HEK293 (cell line): ENCODE measurements around the gene CXXC5.

Experiments used
- CTCF ChIA-PET: fragments of 350-600 bp; formaldehyde crosslinking; extraction: SDS; loops from one replicate; lab custom pipeline; 2021; ENCODE audit warnings: antibody characterized with exemption; lab: Yijun Ruan, JAX
- POLR2A ChIA-PET: fragments of 300-600 bp; formaldehyde crosslinking; extraction: SDS; loops from one replicate; lab custom pipeline; 2020; ENCODE audit warnings: antibody characterized with exemption, inconsistent platforms; lab: Yijun Ruan, JAX
- H3K27ac ChIP-seq: fragments of 200-500 bp; sonication (Bioruptor generic); 2 replicates; pipeline ENCODE4 v1.5.1; 2014; ENCODE audit warnings: low read depth, low read length, control low read depth, inconsistent platforms; ENCODE audit errors: extremely low read depth
- H3K36me3 ChIP-seq, 2 experiments: fragments of 200-500 bp in 1 of 2; sonication (Bioruptor generic) in 1 of 2; 1 replicate in 1 of 2; 2 replicates in 1 of 2; pipeline ENCODE4 v1.5.1; 2014 to 2017; ENCODE audit warnings: inconsistent platforms in 2 of 2, low read length in 2 of 2; ENCODE audit not compliant: control insufficient read depth in 2 of 2, insufficient read depth in 1 of 2
- H3K4me1 ChIP-seq: fragments of 200-500 bp; sonication (Bioruptor generic); 2 replicates; pipeline ENCODE4 v1.5.1; 2014; ENCODE audit warnings: mild to moderate bottlenecking, low read length, inconsistent platforms; ENCODE audit not compliant: control insufficient read depth, insufficient read depth
- H3K4me3 ChIP-seq: 2 replicates; pipeline ENCODE4 v1.5.1; 2011; ENCODE audit warnings: low read depth, mild to moderate bottlenecking, control low read depth, low read length, moderate library complexity
- H3K9me3 ChIP-seq: fragments of 200-500 bp; sonication (Bioruptor generic); 2 replicates; pipeline ENCODE4 v1.5.1; 2014; ENCODE audit warnings: low read depth, low read length, inconsistent platforms; ENCODE audit not compliant: control insufficient read depth, insufficient read depth
- SP2 ChIP-seq: fragments of 450-650 bp; formaldehyde crosslinking; IDR thresholded peaks from 2 replicates; pipeline ENCODE4 v1.5.1; 2016; ENCODE audit warnings: missing biosample characterization, missing genetic modification characterization
- SP3 ChIP-seq: fragments of 450-650 bp; formaldehyde crosslinking; IDR thresholded peaks from 2 replicates; pipeline ENCODE4 v1.5.1; 2016; ENCODE audit warnings: missing biosample characterization, missing genetic modification characterization
- ZBTB26 ChIP-seq: fragments of 450-650 bp; formaldehyde crosslinking; optimal IDR thresholded peaks from 2 replicates; pipeline ENCODE3; 2016; ENCODE audit warnings: missing biosample characterization, mild to moderate bottlenecking, missing genetic modification characterization
- ZIC2 ChIP-seq: fragments of 450-650 bp; formaldehyde crosslinking; IDR thresholded peaks from 2 replicates; pipeline ENCODE4 v1.5.1; 2016; ENCODE audit warnings: missing biosample characterization, missing genetic modification characterization
- ZNF239 ChIP-seq: fragments of 450-650 bp; formaldehyde crosslinking; IDR thresholded peaks from 2 replicates; pipeline ENCODE4 v1.5.1; 2016; ENCODE audit warnings: missing biosample characterization, missing genetic modification characterization
- ZNF350 ChIP-seq: fragments of 450-650 bp; formaldehyde crosslinking; IDR thresholded peaks from 2 replicates; pipeline ENCODE4 v1.5.0; 2017; ENCODE audit warnings: missing biosample characterization, mild to moderate bottlenecking, missing genetic modification characterization
- ZNF391 ChIP-seq: fragments of 450-650 bp; formaldehyde crosslinking; IDR thresholded peaks from 2 replicates; pipeline ENCODE4 v1.5.1; 2016; ENCODE audit warnings: low read depth, missing biosample characterization, missing genetic modification characterization, borderline replicate concordance
- ZNF623 ChIP-seq: fragments of 450-650 bp; formaldehyde crosslinking; IDR thresholded peaks from 2 replicates; pipeline ENCODE4 v1.5.1; 2016; ENCODE audit warnings: missing biosample characterization, missing genetic modification characterization
- ZNF624 ChIP-seq: fragments of 450-650 bp; formaldehyde crosslinking; IDR thresholded peaks from 2 replicates; pipeline ENCODE4 v1.5.1; 2017; ENCODE audit warnings: missing biosample characterization, missing genetic modification characterization
- ZNF677 ChIP-seq: fragments of 450-650 bp; IDR thresholded peaks from 2 replicates; pipeline ENCODE4 v1.5.0; 2018; ENCODE audit warnings: missing biosample characterization, mild to moderate bottlenecking, missing genetic modification characterization, moderate library complexity
- ZNF777 ChIP-seq: fragments of 450-650 bp; formaldehyde crosslinking; IDR thresholded peaks from 2 replicates; pipeline ENCODE4 v1.5.1; 2017; ENCODE audit warnings: missing biosample characterization, missing genetic modification characterization, borderline replicate concordance
- ZSCAN16 ChIP-seq: fragments of 450-650 bp; formaldehyde crosslinking; IDR thresholded peaks from 2 replicates; pipeline ENCODE4 v1.5.1; 2016; ENCODE audit warnings: missing biosample characterization, missing genetic modification characterization
- ZSCAN18 ChIP-seq: fragments of 450-650 bp; formaldehyde crosslinking; IDR thresholded peaks from 2 replicates; pipeline ENCODE4 v1.5.1; 2016; ENCODE audit warnings: missing biosample characterization, missing genetic modification characterization
- TF ChIP-seq, protein P1 (sequence below): fragments of 450-650 bp; IDR thresholded peaks from 2 replicates; pipeline ENCODE4 v1.5.1; 2018; ENCODE audit warnings: missing biosample characterization, missing genetic modification characterization
- TF ChIP-seq, protein P2 (sequence below): fragments of 450-650 bp; formaldehyde crosslinking; IDR thresholded peaks from 2 replicates; pipeline ENCODE4 v1.5.1; 2016; ENCODE audit warnings: missing biosample characterization, missing genetic modification characterization, borderline replicate concordance
- TF ChIP-seq, protein P3 (sequence below): fragments of 450-650 bp; formaldehyde crosslinking; IDR thresholded peaks from 2 replicates; pipeline ENCODE4 v1.5.1; 2017; ENCODE audit warnings: missing biosample characterization, missing genetic modification characterization

The CXXC5 gene

GRCh38 chr5:139651853-139652787, 4.0 kb downstream of the CXXC5 start (continued):
- TF ChIP-seq ZNF391 (peak; percentile 21; the same call in 1 of the 2 replicates), SP3 (peak; percentile 58), ZBTB26 (tag by site-specific recombination) (peak; percentile 72), ZSCAN16 (tag by site-specific recombination) (no peak)

DNA sequence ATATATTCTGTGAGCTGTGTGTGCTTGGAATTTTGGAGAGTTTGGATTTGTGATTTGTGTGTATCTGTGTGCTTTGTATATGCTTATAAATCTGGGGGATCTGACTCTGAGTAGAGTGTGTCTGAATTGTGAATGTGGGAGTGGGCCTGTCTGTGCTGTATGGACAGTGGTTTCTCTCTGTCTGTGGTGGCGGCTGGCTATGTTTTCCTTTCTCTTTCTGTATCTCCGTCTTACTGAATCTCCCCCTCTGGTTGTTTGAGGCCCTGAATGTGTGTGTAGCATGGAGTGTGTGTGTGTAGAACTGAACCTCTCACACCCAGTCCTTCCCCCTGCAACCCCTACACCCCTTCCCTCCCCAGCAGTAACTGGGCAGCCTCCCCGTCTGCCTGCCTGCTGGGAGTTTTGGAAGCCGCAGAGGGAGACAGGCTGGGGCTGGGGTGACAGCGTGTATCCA, 4.7 kb downstream of the CXXC5 start:
- TF ChIP-seq ZNF777 (tag by site-specific recombination) = no peak
- TF ChIP-seq, protein P1, sequence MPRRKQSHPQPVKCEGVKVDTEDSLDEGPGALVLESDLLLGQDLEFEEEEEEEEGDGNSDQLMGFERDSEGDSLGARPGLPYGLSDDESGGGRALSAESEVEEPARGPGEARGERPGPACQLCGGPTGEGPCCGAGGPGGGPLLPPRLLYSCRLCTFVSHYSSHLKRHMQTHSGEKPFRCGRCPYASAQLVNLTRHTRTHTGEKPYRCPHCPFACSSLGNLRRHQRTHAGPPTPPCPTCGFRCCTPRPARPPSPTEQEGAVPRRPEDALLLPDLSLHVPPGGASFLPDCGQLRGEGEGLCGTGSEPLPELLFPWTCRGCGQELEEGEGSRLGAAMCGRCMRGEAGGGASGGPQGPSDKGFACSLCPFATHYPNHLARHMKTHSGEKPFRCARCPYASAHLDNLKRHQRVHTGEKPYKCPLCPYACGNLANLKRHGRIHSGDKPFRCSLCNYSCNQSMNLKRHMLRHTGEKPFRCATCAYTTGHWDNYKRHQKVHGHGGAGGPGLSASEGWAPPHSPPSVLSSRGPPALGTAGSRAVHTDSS (tag by site-specific recombination) = no peak
- TF ChIP-seq ZNF677 (tag by site-specific recombination) = no peak
- no peak for TF ChIP-seq ZNF239 (tag by site-specific recombination)
- H3K9me3 ChIP-seq = no peaks in the 10 kb centered on the region
- no peak overlapping the region for H3K27ac ChIP-seq
- CTCF ChIA-PET = interaction anchor here (1.0 kb wide), 1 partner anchor 10 kb away, joined by 7 read pairs; no protein-coding TSS in a partner anchor
- H3K36me3 ChIP-seq = no peaks in the 10 kb centered on the region
- POLR2A ChIA-PET = no interaction called here
- H3K4me1 ChIP-seq = peaks cover 25% of the 10 kb centered on the region
- H3K4me3 ChIP-seq = no peak overlapping the region

- H3K4me3 ChIP-seq = no peak overlapping the region
- no peaks in the 10 kb centered on the region for H3K36me3 ChIP-seq
- TF ChIP-seq ZNF350 = no peak
- peak; percentile 22; the same call in 1 of the 2 replicates for TF ChIP-seq ZIC2
- 0 out of 2 replicates have a peak, but pooled peaks have one; percentile 16 for TF ChIP-seq SP2 (tag by site-specific recombination)
- TF ChIP-seq, protein P2, sequence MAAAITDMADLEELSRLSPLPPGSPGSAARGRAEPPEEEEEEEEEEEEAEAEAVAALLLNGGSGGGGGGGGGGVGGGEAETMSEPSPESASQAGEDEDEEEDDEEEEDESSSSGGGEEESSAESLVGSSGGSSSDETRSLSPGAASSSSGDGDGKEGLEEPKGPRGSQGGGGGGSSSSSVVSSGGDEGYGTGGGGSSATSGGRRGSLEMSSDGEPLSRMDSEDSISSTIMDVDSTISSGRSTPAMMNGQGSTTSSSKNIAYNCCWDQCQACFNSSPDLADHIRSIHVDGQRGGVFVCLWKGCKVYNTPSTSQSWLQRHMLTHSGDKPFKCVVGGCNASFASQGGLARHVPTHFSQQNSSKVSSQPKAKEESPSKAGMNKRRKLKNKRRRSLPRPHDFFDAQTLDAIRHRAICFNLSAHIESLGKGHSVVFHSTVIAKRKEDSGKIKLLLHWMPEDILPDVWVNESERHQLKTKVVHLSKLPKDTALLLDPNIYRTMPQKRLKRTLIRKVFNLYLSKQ (tag by site-specific recombination) = no peak
- TF ChIP-seq ZNF623 (tag by site-specific recombination) = no peak
- TF ChIP-seq ZSCAN18 = no peak
- TF ChIP-seq, protein P3, sequence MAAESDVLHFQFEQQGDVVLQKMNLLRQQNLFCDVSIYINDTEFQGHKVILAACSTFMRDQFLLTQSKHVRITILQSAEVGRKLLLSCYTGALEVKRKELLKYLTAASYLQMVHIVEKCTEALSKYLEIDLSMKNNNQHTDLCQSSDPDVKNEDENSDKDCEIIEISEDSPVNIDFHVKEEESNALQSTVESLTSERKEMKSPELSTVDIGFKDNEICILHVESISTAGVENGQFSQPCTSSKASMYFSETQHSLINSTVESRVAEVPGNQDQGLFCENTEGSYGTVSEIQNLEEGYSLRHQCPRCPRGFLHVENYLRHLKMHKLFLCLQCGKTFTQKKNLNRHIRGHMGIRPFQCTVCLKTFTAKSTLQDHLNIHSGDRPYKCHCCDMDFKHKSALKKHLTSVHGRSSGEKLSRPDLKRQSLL (tag by site-specific recombination) = no peak
- no peak for TF ChIP-seq ZNF239 (tag by site-specific recombination)
- TF ChIP-seq ZNF624 (tag by site-specific recombination) = no peak
- TF ChIP-seq, all 188 proteins: peak for 2
- no peaks in the 10 kb centered on the region for H3K9me3 ChIP-seq
- ChIA-PET POLR2A (no interaction called here), CTCF (interaction anchor here (0.6 to 1.1 kb wide), 3 partner anchors 26 to 114 kb away, joined by 4 to 8 read pairs (median 4); no protein-coding TSS in a partner anchor)
- no peak overlapping the region for H3K27ac ChIP-seq
- peaks cover 24% of the 10 kb centered on the region; the same call in 1 of the 2 replicates for H3K4me1 ChIP-seq
Measured at GRCh38 chr5:139653616-139654015, 5.5 kb downstream of the CXXC5 start.
